Peyer's patch (tissue), 4 donors: Measurements from ENCODE around the gene RASA4B.
"Not testable (repeated sequence)": the region's sequence is repeated elsewhere in the genome, so short reads cannot be mapped to it uniquely, and the experiment has no call there.

Source experiments
- POLR2A ChIP-seq, 2 donors: fragments of 450-650 bp; IDR thresholded peaks; one replicate each; pipeline ENCODE4 v1.5.1; 2017; ENCODE audit warnings: antibody characterized with exemption in 2 of 2, mild to moderate bottlenecking in 2 of 2, moderate library complexity in 2 of 2
- TF ChIP-seq, protein P1 (sequence below), 6 experiments: fragments of 450-650 bp in 4 of 6; fragments of 200-600 bp in 2 of 6; sonication (generic) in 1 of 6; IDR thresholded peaks; one replicate each; pipeline ENCODE4 v1.5.1; 2017 to 2019; ENCODE audit warnings: antibody characterized with exemption in 6 of 6, mild to moderate bottlenecking in 3 of 6, moderate library complexity in 1 of 6

- TF ChIP-seq, protein P1, sequence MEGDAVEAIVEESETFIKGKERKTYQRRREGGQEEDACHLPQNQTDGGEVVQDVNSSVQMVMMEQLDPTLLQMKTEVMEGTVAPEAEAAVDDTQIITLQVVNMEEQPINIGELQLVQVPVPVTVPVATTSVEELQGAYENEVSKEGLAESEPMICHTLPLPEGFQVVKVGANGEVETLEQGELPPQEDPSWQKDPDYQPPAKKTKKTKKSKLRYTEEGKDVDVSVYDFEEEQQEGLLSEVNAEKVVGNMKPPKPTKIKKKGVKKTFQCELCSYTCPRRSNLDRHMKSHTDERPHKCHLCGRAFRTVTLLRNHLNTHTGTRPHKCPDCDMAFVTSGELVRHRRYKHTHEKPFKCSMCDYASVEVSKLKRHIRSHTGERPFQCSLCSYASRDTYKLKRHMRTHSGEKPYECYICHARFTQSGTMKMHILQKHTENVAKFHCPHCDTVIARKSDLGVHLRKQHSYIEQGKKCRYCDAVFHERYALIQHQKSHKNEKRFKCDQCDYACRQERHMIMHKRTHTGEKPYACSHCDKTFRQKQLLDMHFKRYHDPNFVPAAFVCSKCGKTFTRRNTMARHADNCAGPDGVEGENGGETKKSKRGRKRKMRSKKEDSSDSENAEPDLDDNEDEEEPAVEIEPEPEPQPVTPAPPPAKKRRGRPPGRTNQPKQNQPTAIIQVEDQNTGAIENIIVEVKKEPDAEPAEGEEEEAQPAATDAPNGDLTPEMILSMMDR (IDR thresholded peaks at IDR 0.05), result not testable (repeated sequence)
- not testable (repeated sequence) for TF ChIP-seq POLR2A (IDR thresholded peaks at IDR 0.05)
Observed at GRCh38 chr7:102505298-102506185, 12.0 kb downstream of the RASA4B start.
